Fibroblast of the conjunctiva (primary cell): ENCODE measurements around the gene MPP1.
"Not testable (repeated sequence)": the region's sequence is repeated elsewhere in the genome, so short reads cannot be mapped to it uniquely, and the experiment has no call there.

Experiments used
- DNase-seq: peaks from one replicate; pipeline ENCODE4 v3.0.0-alpha.2; 2010; ENCODE audit warnings: low read depth

Gene MPP1

DNA sequence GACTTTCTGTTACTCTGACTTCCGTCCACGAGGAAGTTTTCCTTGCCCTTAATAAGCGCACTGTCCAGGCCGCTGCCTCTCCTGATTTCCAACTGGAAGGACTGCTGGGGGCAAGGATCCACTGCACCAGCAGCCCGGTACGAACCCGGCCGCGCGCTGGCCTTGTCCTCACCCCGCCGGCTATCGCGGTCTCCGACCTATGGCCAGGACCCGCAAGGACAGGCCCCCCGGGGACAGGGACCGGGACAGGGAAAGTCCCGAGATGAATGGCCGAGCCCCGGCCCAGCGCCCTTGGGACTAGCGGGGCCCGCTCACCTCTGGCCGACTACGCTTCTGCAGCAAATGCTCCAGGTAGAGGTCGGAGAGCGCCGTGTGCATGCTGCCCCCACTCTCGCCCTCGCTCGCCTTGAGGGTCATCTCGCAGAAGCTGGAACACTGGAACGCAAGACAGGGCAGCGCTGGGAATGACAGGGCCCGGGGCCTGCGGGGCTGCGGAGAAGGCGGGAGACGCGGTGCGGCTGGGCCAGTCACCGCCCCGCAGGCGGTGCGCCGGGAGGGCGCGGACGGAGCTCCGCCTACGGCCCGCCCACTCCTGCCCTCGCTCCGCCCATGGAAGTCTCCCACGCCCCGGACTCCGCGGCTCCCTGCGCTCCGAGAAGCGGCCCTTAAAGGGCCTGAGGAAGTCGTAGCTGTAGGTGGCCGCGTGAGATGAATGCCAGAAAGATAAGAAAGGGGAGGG is at the start of gene MPP1:
Gene MPP1 (minus strand): TSS at position 529 of the 739 bp plus-strand sequence. CDS start 112 bp downstream, at position 417.
- DNase-seq = peak; percentile 33

- no peak for DNase-seq
Observed at GRCh38 chrX:154850957-154851611, 45.8 kb upstream of the MPP1 start.

- peak; percentile 37 for DNase-seq
Observed at GRCh38 chrX:154840856-154841255, 35.6 kb upstream of the MPP1 start.

- no peak for DNase-seq
Observed at GRCh38 chrX:154836163-154836562, 30.9 kb upstream of the MPP1 start.

DNA sequence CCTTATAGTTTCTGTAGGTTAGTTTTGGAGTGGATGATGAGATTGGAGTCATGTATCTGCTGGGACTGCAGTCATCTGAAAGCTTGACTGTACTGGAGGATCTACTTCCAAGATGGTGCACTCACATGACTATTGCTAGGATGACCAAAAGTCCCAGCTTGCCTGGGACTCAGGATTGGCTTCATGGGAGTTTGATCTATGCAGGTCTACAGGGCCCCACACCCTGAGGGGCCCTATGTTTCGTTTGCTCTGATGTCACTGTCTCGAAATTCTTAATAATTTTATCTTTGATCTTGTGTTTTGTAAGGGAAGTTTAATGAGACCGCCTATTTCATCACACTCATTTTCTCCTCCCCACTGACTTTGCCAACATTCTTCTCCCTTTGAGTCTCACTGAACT is 29.3 kb upstream of the MPP1 start, which contains the start of gene SMIM9:
Gene SMIM9 (minus strand): TSS at position 101 of the 400 bp plus-strand sequence. CDS start 3,806 bp downstream, outside the sequence.
- DNase-seq = no peak

GRCh38 chrX:154833746-154834274 is 28.5 kb upstream of the MPP1 start:
- DNase-seq = no peak

- DNase-seq = no peak
Observed at GRCh38 chrX:154829926-154830442, 24.7 kb upstream of the MPP1 start.

GRCh38 chrX:154829134-154829533 is 23.8 kb upstream of the MPP1 start:
- no peak for DNase-seq

DNA sequence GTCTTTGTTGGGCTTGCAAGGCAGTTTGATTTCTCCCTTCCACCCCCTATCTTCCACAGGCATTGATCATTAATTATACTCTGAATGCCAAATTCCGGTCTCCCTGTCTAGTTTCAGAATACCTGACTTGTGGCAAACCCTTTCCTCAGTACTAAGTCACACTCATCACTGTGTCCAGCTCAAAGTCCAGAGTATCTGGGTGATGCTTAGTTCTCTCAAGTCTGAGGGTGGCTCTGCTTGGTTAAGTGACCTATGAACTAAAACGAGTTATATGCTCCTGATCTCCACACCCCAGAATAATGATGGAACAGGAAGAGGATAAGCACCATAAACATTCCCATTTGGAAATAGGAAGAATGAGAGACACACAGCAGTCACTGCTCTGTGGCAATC is 22.7 kb upstream of the MPP1 start:
- no peak for DNase-seq

- DNase-seq = no peak
Observed at GRCh38 chrX:154827194-154828015, 22.1 kb upstream of the MPP1 start.

- not testable (repeated sequence) for DNase-seq
Observed at GRCh38 chrX:154825586-154825985, 20.3 kb upstream of the MPP1 start.

- DNase-seq = no peak
Observed at GRCh38 chrX:154824638-154825037, 19.4 kb upstream of the MPP1 start.

DNA sequence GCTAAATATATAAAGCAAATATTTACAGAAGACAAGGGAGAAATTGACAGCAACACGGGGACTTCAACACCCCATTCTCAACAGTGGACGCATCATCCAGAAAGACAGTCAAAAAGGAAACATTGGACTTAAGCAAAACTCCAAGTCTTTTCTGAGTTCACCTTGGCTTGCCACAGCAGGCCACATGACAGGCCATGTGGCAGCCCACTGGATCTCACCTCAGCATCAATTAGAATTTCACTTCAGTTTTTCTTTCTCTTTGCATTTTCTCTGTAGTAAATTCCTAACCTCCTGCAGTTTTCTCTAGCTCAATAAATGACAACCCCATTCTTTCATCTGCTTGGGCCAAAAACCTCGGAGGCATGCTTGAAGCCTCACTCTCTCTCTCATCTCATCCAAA is 16.7 kb upstream of the MPP1 start:
- DNase-seq = no peak

DNA sequence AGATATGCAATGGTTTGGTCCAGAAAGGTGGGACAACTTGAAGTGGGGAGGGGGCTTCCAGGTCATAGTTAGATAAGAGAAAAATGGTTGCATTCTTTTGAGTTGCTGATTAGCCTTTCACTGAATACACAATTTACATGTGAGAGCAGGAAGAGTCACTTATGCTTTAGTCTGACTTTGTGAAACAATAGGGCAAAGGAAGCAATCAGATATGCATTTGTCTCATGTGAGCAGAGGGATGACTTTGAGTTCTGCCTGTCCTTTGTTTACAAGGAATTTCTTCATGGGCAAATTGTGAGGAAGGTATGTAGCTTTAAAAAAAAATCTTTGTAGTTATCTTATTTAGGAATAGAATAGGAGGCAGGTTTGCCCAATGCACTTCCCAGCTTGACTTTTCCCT is 16.2 kb upstream of the MPP1 start:
- no peak for DNase-seq

DNA sequence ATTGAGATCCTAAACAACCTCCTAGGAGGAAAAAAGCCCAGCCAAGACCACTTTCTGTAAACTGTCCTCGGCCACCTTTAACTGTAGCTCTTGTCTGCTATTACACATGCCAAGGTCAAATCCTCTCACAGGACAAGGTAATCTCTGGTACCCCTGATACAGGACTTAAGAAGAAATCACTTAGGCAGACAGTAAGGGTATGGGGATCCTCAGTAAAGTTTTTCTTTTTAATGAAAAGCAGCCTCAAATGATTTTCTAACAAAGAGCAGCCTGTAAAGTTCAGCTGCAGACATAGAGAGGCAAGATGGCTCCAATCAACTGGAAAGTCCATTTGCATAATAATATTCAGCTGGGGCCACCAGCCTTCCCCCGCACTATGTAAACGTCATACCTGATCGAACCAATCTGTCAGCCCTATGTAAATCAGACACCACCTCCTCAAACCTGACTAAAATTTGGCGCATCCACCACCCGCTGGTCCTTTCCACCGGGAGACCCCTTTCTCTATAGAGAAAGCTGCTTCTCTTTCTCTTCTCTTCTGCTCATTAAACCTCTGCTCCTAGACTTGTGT is 14.6 kb upstream of the MPP1 start:
- DNase-seq = no peak

- no peak for DNase-seq
Observed at GRCh38 chrX:154818916-154819770, 13.9 kb upstream of the MPP1 start.

DNA sequence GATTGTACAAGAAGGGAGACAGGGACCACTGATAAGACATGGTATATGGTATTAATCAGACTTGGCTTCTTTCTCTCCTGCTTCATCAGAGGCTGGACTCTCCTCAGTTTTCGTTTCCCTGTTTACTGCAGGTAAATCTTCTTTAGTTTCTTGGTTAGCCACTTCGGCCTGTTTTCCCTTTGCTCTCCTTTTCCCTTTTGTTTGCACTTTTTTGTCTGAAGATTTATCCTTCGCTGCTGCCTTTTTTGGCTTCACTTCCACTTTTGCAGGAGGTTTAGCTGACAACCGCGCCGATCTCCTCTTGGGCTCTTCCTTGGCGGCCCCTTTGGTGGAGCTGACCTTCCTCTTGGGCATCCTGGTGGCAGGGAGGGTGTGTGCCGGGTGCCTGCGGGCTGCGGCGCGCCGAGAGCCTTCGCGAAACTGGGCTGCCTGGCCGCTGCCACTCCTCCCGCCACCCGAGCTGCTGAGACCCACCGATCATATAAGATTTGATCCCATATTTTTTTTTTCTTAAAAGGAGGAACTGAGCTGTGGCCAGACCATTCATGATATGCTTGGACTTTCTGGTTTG is 11.8 kb upstream of the MPP1 start:
- not testable (repeated sequence) for DNase-seq

GRCh38 chrX:154816326-154816898 is 11.1 kb upstream of the MPP1 start:
- not testable (repeated sequence) for DNase-seq

DNA sequence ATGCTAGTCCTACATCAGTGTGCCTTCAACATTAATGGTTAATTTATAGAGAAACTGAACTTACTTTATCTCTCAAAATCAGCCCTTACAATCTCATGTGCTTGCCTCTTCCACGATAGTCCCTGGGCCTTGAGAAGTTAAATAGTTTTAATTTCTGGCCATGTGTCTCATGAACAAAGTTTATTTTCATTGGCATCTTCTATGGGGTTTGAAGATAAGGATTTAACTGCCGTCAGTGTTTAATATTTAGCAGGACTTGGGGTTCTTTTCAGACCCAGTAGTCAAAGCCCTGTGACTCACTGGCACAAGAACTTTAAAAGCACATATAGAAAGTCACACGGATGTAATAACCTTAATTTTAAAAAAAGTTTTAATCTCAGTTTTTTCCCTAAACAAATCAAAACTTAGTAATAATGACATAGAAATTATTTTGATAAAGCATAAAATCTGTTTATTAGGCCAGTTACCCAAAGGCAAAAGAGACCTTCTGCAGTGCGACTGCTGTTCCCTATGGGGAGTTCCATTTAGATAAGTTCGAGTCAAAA is 10.1 kb upstream of the MPP1 start:
- DNase-seq = no peak

- no peak for DNase-seq
Observed at GRCh38 chrX:154813801-154814200, 8.5 kb upstream of the MPP1 start.
